HUES64 (cell line): ENCODE measurements around the gene SHC4.
A peak's percentile ranks its signal among the peaks of the same experiment; 100 is the strongest.

Source experiments
- H3K27ac ChIP-seq: 2 replicates; pipeline ENCODE4 v1.7.0; 2013; ENCODE audit warnings: low read depth, low read length, inconsistent platforms
- H3K27me3 ChIP-seq: 2 replicates; pipeline ENCODE4 v1.6.1; 2013; ENCODE audit warnings: mild to moderate bottlenecking, low read length; ENCODE audit not compliant: insufficient read depth
- H3K36me3 ChIP-seq: 2 replicates; pipeline ENCODE4 v1.6.1; 2013; ENCODE audit warnings: mild to moderate bottlenecking, low read length; ENCODE audit not compliant: insufficient read depth
- H3K4me1 ChIP-seq: 2 replicates; pipeline ENCODE4 v1.6.1; 2013; ENCODE audit warnings: mild to moderate bottlenecking, low read length, moderate library complexity; ENCODE audit not compliant: insufficient read depth
- H3K4me3 ChIP-seq: 2 replicates; pipeline ENCODE4 v1.5.1; 2013; ENCODE audit warnings: mild to moderate bottlenecking, low read length, moderate library complexity
- H3K9ac ChIP-seq: 2 replicates; pipeline ENCODE4 v1.6.1; 2013; ENCODE audit warnings: mild to moderate bottlenecking, low read depth, low read length
- H3K9me3 ChIP-seq: 2 replicates; pipeline ENCODE4 v1.6.1; 2013; ENCODE audit warnings: low read depth, low read length; ENCODE audit not compliant: insufficient read depth
- WGBS: fragments of 150-250, 120-280 bp; methylation state at CpG from one replicate; pipeline ENCODE4 v1.1.7; 2013; ENCODE audit warnings: missing lambda C conversion rate; 5-methylcytosine and 5-hydroxymethylcytosine counted together

Gene SHC4

DNA sequence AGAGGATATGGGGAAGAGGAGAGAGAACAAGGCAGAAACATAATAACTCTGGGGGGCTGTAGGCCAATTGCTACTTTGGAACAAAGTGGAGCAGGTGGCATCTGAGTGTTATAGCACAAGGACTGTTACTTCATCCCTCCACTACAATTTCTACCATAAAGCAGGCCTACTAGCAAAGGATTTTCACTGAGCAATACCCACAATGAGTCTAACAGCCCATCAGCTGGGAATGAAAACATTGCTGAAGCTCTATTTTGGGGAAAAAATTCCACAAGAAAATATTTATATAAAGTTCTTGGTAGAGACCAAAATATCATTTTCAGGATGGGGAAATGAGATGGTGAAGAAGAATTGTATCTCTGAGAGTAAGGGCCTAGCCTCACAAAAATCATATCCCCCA lies 3.6 kb upstream of the SHC4 start:
- Histone ChIP-seq H3K9ac (no peak overlapping the region), H3K4me1 (peaks cover 4% of the 10 kb centered on the region; the same call in 1 of the 2 replicates), H3K27me3 (peaks cover 12% of the 10 kb centered on the region), H3K36me3 (no peaks in the 10 kb centered on the region), H3K4me3 (no peak overlapping the region), H3K9me3 (no peaks in the 10 kb centered on the region), H3K27ac (no peak overlapping the region)

DNA sequence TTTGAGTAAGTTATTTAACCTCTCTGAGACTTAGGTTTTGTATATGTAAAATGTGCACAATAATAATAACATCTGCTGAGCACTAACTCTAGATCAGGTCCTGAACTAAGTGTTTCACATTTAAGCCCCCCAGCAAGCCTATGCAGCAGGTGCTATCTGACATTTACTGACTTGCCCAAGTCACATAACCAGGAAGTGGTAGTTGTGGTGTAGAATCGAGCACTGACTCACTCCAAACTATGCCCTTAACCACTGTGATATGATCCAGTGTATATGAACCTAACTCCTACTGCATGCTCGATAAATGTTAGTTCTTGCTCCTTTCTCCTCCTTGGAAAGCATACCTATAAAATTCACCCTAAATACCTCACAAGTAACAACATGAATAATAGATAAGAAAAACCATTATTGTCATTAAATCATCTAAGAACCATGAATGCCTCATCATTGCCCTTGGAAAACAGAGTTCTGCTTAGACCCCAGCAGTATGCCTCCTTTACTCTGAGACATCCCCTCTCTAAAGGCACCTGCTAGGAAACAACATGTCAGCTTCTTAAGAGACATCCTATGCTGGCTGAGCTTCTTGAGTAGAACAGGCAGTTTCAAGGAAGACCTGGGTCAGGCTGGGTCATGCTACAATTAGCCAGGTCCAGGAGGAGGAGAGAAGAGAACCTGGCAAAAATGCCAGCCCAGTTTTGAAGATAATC lies 3.0 kb upstream of the SHC4 start:
- Histone ChIP-seq H3K9ac (no peak overlapping the region), H3K27ac (no peak overlapping the region), H3K27me3 (peaks cover 18% of the 10 kb centered on the region), H3K36me3 (no peaks in the 10 kb centered on the region), H3K9me3 (no peaks in the 10 kb centered on the region), H3K4me1 (peaks cover 4% of the 10 kb centered on the region; the same call in 1 of the 2 replicates), H3K4me3 (no peak overlapping the region)
- 92% methylated on average over 2 of the region's 2 CpGs for WGBS

DNA sequence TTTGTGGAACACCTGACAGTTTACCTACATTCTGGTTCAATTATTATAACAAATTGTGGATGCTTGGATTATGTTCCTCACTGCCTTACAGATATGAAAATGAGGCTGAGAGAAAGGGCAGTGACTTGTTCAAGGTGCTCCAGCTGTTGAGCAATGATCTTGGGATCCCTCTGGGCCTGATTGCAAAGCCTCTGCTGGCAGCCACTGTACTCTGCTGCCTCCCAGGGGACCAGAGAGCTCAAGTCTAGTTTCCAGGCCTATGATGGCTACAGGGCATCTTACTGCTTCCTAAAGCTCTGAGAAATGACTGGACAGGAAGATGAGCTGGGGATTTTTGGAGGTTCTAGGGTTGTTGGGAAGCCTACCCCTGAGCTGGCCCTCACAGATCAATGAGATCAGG lies 2.3 kb upstream of the SHC4 start:
- Histone ChIP-seq H3K9ac (no peak overlapping the region), H3K27me3 (peaks cover 25% of the 10 kb centered on the region), H3K9me3 (no peaks in the 10 kb centered on the region), H3K36me3 (no peaks in the 10 kb centered on the region), H3K4me3 (no peak overlapping the region), H3K27ac (no peak overlapping the region), H3K4me1 (peaks cover 4% of the 10 kb centered on the region; the same call in 1 of the 2 replicates)

DNA sequence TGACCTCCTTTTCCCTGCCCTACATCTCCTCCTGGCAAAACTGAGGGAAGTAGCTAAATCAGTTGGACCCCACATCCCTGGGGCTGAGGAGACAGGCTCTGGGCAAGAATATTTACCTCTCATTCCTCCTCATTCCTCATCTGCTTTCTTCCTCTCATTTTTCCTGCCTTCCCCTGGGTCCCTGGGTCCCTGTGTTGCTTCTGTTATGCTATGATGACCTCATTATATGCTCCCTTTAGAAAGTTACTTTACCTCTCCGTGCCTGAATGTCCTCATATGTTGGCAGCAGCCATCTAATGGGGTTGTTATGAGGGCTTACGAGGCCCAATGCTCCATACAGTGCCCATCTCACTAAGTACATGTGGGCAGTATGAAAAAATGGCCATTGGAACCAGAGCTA lies 1.2 kb upstream of the SHC4 start:
- no peak overlapping the region for H3K9ac ChIP-seq
- no peaks in the 10 kb centered on the region for H3K9me3 ChIP-seq
- peaks cover 4% of the 10 kb centered on the region; the same call in 1 of the 2 replicates for H3K4me1 ChIP-seq
- H3K27ac ChIP-seq: no peak overlapping the region
- WGBS: 90% methylated on average over 1 of the region's 2 CpGs
- H3K4me3 ChIP-seq: no peak overlapping the region
- H3K27me3 ChIP-seq: peaks cover 29% of the 10 kb centered on the region
- no peaks in the 10 kb centered on the region for H3K36me3 ChIP-seq

DNA sequence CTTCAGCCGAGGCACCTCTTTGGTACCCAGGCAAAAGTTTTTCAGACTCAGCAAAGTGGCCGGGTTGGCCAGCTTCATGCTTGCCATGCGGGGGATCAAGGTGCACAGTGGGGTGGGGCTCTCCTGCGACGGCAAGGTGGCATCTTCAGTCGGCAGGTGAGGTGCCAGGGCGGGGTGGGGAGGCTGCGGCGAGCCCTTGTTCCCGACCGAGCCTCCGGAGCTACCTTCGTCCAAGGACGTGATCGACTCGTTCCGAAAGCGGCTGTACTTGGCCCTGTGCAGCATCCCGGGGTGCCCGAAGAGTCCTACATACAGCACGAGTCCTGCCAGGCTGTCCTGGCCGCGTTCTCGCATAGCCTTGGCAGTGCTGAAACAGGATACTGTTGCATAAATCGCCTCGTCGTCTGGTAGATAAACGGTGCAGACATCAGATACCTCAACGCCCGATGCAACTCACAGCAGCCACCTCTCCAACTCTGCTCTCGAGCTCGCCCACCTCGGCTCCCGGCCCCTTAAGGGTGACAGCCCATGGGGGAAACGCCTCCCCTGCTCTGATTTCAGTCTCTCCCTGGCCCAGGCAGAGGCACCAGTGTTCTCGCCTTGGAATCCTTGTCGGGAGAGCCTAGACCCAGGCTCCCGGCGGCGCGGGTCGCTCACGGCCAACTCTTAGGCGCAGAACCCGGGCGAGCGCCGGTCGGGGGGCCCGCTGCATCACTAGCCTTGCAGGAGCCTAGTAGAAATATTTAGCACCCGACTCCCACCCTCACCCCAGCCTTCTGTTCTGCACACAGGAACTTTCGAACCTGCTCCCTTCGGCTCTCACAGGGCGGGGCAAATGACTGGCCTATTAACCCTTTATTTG lies 826 bp downstream of the SHC4 start:
- H3K9me3 ChIP-seq: no peaks in the 10 kb centered on the region
- H3K27me3 ChIP-seq: peaks cover 29% of the 10 kb centered on the region
- H3K4me1 ChIP-seq: peaks cover 4% of the 10 kb centered on the region; the same call in 1 of the 2 replicates
- 7% methylated on average over 54 of the region's 54 CpGs for WGBS
- no peak overlapping the region for H3K27ac ChIP-seq
- peak overlapping the region; percentile 76 for H3K4me3 ChIP-seq
- H3K36me3 ChIP-seq: no peaks in the 10 kb centered on the region
- H3K9ac ChIP-seq: 0 out of 2 replicates have a peak overlapping the region, but pooled peaks have one; percentile 7

DNA sequence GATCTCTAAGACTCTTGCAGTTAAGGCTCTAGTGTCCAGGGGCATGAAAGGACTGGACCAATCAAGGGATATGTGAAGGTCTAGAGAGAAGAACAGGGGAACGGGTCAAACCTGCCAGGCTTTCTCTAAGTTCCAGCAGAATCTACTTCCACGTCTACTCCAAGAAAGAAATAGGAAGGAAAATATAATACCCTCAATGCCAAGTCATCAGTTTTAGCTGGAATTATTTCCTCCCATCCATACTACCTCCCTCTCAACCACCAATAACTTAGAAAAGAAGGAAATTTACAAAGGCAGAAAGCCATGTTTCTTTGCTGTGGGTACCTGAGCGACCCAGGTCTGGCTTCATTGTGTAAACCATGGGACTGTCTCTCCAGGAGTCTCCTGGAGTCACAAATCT lies 7.8 kb downstream of the SHC4 start:
- Histone ChIP-seq H3K9me3 (no peaks in the 10 kb centered on the region), H3K36me3 (no peaks in the 10 kb centered on the region), H3K4me3 (no peak overlapping the region), H3K4me1 (peaks cover 6% of the 10 kb centered on the region), H3K27ac (no peak overlapping the region), H3K27me3 (peaks cover 4% of the 10 kb centered on the region), H3K9ac (no peak overlapping the region)
- 98% methylated on average over 3 of the region's 3 CpGs for WGBS

DNA sequence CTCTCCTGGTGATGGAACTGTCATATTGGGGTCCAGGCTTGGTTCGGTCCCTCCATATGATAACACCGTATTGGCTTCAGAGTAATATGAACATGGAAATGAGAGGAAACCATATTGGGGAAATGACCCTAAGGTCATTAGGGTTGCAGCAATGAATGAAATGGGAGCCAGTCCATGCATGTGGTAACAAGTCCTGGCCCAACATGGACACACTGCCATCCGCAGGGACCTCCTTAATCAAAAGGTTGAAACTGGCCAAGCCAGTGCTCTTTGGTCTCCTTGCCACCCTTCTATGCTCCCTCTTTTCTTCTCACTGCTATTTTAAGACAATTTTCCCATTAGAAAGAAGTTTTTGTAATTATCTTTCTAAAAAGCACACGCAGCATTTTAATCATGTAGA lies 8.3 kb downstream of the SHC4 start:
- Histone ChIP-seq H3K9me3 (no peaks in the 10 kb centered on the region), H3K27ac (no peak overlapping the region), H3K4me3 (no peak overlapping the region), H3K9ac (no peak overlapping the region), H3K27me3 (no peaks in the 10 kb centered on the region; the same call in 1 of the 2 replicates), H3K36me3 (no peaks in the 10 kb centered on the region), H3K4me1 (peaks cover 6% of the 10 kb centered on the region)
- 96% methylated on average over 4 of the region's 4 CpGs for WGBS

DNA sequence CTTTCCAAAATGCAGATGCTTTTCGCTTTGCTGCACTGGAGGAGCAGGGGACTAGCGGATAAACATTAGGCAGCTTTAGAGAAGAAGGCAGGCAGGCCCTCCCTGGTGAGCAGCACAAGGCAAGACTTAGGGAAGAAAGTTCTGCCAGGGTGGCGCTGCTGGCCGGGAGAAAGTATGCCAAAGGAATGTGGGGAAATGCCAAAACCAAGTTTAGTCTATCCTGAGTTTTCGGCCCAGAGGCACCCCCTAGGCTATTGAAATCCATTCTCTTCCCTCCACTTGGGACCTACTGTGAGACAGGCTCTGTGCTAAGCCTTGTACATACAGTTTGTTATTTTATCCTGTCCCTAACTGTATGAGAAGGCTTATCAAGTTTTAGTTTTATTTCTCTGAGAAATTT lies 9.2 kb downstream of the SHC4 start:
- H3K4me1 ChIP-seq: peaks cover 6% of the 10 kb centered on the region
- no peak overlapping the region for H3K9ac ChIP-seq
- H3K27me3 ChIP-seq: no peaks in the 10 kb centered on the region
- no peak overlapping the region for H3K4me3 ChIP-seq
- H3K9me3 ChIP-seq: no peaks in the 10 kb centered on the region
- WGBS: 57% methylated on average over 5 of the region's 5 CpGs
- no peaks in the 10 kb centered on the region for H3K36me3 ChIP-seq
- no peak overlapping the region for H3K27ac ChIP-seq

DNA sequence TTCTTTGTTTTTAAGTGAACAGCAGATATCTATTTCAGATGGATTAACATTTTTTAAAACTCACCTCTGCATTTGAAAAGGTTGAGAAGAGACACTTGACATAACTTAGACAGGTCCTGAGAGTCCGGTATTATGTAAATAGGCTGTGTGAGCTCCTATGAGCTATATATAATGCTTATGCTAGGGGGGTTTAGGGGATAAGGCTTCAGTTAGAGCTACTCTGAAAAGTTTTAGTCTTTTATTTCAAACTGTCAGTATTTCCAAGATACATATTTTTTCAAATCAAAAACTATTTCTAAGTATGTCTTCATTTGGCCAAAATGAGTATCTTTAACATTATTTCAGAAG lies 16.9 kb downstream of the SHC4 start:
- WGBS: 90% methylated on average over 1 of the region's 1 CpG
- H3K9ac ChIP-seq: no peak overlapping the region
- H3K36me3 ChIP-seq: no peaks in the 10 kb centered on the region
- no peak overlapping the region for H3K27ac ChIP-seq
- no peaks in the 10 kb centered on the region for H3K9me3 ChIP-seq
- H3K4me1 ChIP-seq: 0 out of 2 replicates have a peak, but pooled peaks cover 9% of the 10 kb centered on the region
- H3K4me3 ChIP-seq: no peak overlapping the region
- H3K27me3 ChIP-seq: no peaks in the 10 kb centered on the region

DNA sequence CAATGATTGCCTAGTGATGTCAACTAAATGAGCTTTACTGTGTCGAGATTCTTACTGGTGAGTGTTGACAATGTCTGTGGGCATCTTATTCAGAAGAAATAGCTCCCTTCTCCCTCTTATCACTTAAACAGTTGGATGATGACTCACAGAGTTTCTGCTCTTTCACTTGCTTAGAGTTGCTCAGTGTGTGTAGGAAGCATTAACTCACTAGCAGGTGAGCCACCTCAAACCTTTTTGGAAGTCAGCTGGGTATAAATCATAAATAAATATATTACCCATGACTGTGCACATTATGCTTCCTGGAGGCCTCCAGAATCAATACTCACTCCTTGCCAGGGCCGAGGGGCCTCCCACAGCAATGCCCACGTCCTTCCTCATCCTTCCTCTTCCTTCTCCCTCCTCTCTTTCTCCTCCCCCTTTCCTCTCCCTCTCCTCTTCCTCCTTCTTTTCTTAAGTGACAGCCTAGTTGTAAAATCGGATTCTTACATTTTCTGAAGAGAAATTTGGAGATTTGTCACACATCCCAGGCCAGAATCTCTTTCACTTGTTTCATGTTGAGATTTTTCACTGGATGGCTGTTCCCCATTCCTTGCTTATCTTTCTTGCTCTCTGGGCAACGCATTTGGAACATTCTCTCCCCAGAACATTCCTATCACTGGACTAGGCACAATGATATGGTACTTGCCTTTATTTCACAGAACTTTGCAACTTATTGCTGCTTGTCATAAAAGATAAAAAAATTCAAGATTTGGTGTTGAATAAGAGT lies 17.5 kb downstream of the SHC4 start:
- Histone ChIP-seq H3K9me3 (no peaks in the 10 kb centered on the region), H3K9ac (no peak overlapping the region), H3K4me3 (no peak overlapping the region), H3K36me3 (no peaks in the 10 kb centered on the region), H3K27me3 (no peaks in the 10 kb centered on the region), H3K4me1 (0 out of 2 replicates have a peak, but pooled peaks cover 9% of the 10 kb centered on the region), H3K27ac (no peak overlapping the region)
- 71% methylated on average over 5 of the region's 5 CpGs for WGBS

DNA sequence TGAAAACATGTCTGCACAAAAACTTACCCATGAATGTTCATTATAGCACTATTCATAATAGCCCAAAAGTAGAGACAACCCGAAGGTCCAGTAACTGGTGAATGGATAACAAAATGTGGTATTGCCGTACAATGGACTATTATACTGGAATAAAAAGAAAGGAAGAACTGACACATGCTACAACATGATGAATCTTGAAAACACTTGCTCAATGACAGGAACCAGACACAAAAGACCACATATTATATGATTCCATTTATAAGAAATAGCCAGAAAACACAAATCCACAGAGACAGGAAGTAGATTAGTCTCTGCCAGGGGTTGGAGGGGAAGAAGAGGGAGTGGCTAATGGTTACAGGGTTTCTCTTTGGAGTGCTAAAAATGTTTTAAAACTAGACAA lies 18.3 kb downstream of the SHC4 start:
- H3K4me1 ChIP-seq: 0 out of 2 replicates have a peak, but pooled peaks cover 9% of the 10 kb centered on the region
- no peaks in the 10 kb centered on the region for H3K36me3 ChIP-seq
- 100% methylated on average over 2 of the region's 2 CpGs for WGBS
- no peak overlapping the region for H3K27ac ChIP-seq
- H3K9me3 ChIP-seq: no peaks in the 10 kb centered on the region
- no peaks in the 10 kb centered on the region for H3K27me3 ChIP-seq
- H3K4me3 ChIP-seq: no peak overlapping the region
- no peak overlapping the region for H3K9ac ChIP-seq
